MCF 10A (cell line): ENCODE data around the gene FAM234A. TPM values are rescaled to one million over a fixed set of nuclear protein-coding genes. Genes with fewer than 3 reads are reported as not detected.
"Not testable (repeated sequence)": the region's sequence is repeated elsewhere in the genome, so short reads cannot be mapped to it uniquely, and the experiment has no call there.

Experiments used
- BruUV-seq: library from RNA; stranded (reverse); fragments of 400-500 nt; replicated peaks from 2 replicates; lab custom pipeline; 2021; lab: Mats Ljungman, UMichigan
- CTCF ChIA-PET: fragments of 300-600 bp; sonication (Branson Sonifier 250); formaldehyde crosslinking; extraction: SDS; loops from one replicate; lab custom pipeline; 2021; ENCODE audit warnings: antibody characterized with exemption, inconsistent platforms; lab: Yijun Ruan, JAX
- POLR2A ChIA-PET: fragments of 300-600, 350-650 bp; sonication (Branson Sonifier 250); formaldehyde crosslinking; extraction: SDS; loops from one replicate; lab custom pipeline; 2020; ENCODE audit warnings: antibody characterized with exemption, inconsistent platforms; lab: Yijun Ruan, JAX
- DNase-seq: peaks from one replicate; pipeline ENCODE4 v3.0.0-alpha.2; 2018; ENCODE audit not compliant: unreplicated experiment
- H3K27ac Mint-ChIP-seq: one replicate; pipeline ENCODE4 v1.8.0; 2022; ENCODE audit warnings: mild to moderate bottlenecking, low read depth, mixed read lengths; ENCODE audit not compliant: unreplicated experiment
- H3K27me3 Mint-ChIP-seq: one replicate; pipeline ENCODE4 v1.8.0; 2022; ENCODE audit warnings: mixed read lengths; ENCODE audit not compliant: insufficient read depth, unreplicated experiment
- H3K36me3 Mint-ChIP-seq: one replicate; pipeline ENCODE4 v1.8.0; 2022; ENCODE audit warnings: mild to moderate bottlenecking, moderate library complexity, mixed read lengths; ENCODE audit not compliant: insufficient read depth, unreplicated experiment
- H3K4me1 Mint-ChIP-seq: one replicate; pipeline ENCODE4 v1.8.0; 2022; ENCODE audit warnings: mixed read lengths; ENCODE audit not compliant: insufficient read depth, unreplicated experiment
- H3K4me3 Mint-ChIP-seq: one replicate; pipeline ENCODE4 v1.8.0; 2022; ENCODE audit warnings: mild to moderate bottlenecking, moderate library complexity, mixed read lengths; ENCODE audit not compliant: unreplicated experiment
- H3K9me3 Mint-ChIP-seq: one replicate; pipeline ENCODE4 v1.8.0; 2022; ENCODE audit warnings: mixed read lengths; ENCODE audit not compliant: unreplicated experiment
- CTCF ChIP-seq: fragments of 200-600 bp; IDR thresholded peaks from one replicate; pipeline ENCODE4 v1.8.0; 2022; ENCODE audit warnings: antibody characterized with exemption, mild to moderate bottlenecking; ENCODE audit not compliant: unreplicated experiment
- intact Hi-C: fragments of 100-400 bp; cut with micrococcal nuclease; formaldehyde crosslinking; loops from 2 replicates; pipeline ENCODE4 v1.14.1; 2022
- total RNA-seq: library from RNA; stranded (reverse); gene quantifications from 2 replicates; pipeline ENCODE4 v1.2.3, GENCODE V29; 2022

Gene FAM234A
- total RNA-seq, 1 experiment from 2014 or later: 67.3 TPM

GRCh38 chr16:193441-193840 is 41.2 kb upstream of the FAM234A start:
- Mint-ChIP-seq H3K27ac (no peak overlapping the region), H3K4me1 (no peaks in the 10 kb centered on the region), H3K4me3 (no peak overlapping the region), H3K27me3 (no peaks in the 10 kb centered on the region), H3K9me3 (no peaks in the 10 kb centered on the region), H3K36me3 (peaks cover 98% of the 10 kb centered on the region)
- POLR2A ChIA-PET: no interaction called here
- no peak for DNase-seq
- intact Hi-C loops: no loop called here
- no peak for TF ChIP-seq CTCF
- no TSS peak for BruUV-seq
- CTCF ChIA-PET: interaction anchor here (1.4 kb wide), 1 partner anchor 169 kb away, joined by 3 read pairs; no protein-coding TSS in a partner anchor

GRCh38 chr16:194516-194915 is 40.1 kb upstream of the FAM234A start:
- intact Hi-C loops: no loop called here
- POLR2A ChIA-PET: interaction anchor here (1.1 kb wide), 1 partner anchor 32 kb away, joined by 4 read pairs; no protein-coding TSS in a partner anchor
- Mint-ChIP-seq H3K36me3 (peaks cover 98% of the 10 kb centered on the region), H3K4me1 (no peaks in the 10 kb centered on the region), H3K9me3 (no peaks in the 10 kb centered on the region), H3K27ac (no peak overlapping the region), H3K4me3 (no peak overlapping the region), H3K27me3 (no peaks in the 10 kb centered on the region)
- no peak for TF ChIP-seq CTCF
- DNase-seq: no peak
- CTCF ChIA-PET: interaction anchor here (0.6 to 2.0 kb wide), 3 partner anchors 13 to 129 kb away, joined by 3 to 8 read pairs (median 5); no protein-coding TSS in a partner anchor
- BruUV-seq: no TSS peak

DNA sequence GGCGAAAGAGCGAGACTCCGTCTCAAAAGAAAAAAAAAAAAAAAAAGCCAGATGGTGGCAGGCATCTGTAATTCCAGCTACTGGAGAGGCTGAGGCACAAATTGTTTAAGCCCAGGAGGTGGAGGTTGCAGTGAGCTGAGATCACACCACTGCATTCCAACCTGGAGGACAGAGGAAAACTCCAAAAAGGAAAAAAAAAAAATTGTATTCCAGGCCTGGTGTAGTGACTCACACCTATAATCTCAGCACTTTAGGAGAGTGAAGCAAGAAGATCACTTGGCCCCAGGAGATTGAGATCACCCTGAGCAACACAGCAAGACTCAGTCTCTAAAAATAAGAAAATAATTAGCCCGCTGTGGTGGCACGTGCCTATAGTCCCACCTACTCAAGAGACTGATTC is 34.2 kb upstream of the FAM234A start:
- Mint-ChIP-seq H3K9me3 (no peaks in the 10 kb centered on the region), H3K27me3 (no peaks in the 10 kb centered on the region), H3K4me3 (no peak overlapping the region), H3K27ac (no peak overlapping the region), H3K4me1 (no peaks in the 10 kb centered on the region), H3K36me3 (peaks cover 98% of the 10 kb centered on the region)
- ChIA-PET POLR2A (interaction anchor here (1.3 kb wide), 1 partner anchor 19 kb away, joined by 3 read pairs; no protein-coding TSS in a partner anchor), CTCF (interaction anchor here (0.7 kb wide), 1 partner anchor 158 kb away, joined by 3 read pairs; no protein-coding TSS in a partner anchor)
- intact Hi-C loops: loop anchor here (1.0 kb wide), 1 partner anchor 12 kb away; no protein-coding TSS in a partner anchor
- no TSS peak for BruUV-seq
- peak; percentile 63 for DNase-seq
- TF ChIP-seq CTCF: no peak

DNA sequence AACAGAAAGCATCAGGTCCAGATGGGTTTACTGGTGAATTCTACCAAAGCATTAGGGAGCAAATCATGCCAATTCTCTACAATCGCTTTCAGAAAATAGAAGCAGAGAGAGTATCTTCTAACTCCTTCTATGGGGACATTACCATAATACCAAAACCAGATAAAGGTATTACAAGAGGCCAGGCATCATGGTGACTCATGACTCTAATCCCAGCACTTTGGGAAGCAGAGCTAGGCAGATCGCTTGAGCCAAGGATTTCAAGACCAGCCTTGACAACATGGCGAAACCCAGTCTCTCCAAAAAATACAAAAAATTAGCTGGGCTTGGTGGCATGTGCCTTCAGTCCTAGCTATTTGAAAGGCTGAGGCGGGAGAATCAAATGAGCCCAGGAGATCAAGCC is 31.4 kb upstream of the FAM234A start:
- intact Hi-C loops: no loop called here
- no peak for TF ChIP-seq CTCF
- ChIA-PET POLR2A (no interaction called here), CTCF (interaction anchor here (0.5 to 1.2 kb wide), 3 partner anchors 22 to 147 kb away, joined by 3 read pairs; no protein-coding TSS in a partner anchor)
- H3K4me3 Mint-ChIP-seq: no peak overlapping the region
- H3K9me3 Mint-ChIP-seq: no peaks in the 10 kb centered on the region
- H3K27ac Mint-ChIP-seq: no peak overlapping the region
- no peaks in the 10 kb centered on the region for H3K4me1 Mint-ChIP-seq
- BruUV-seq: no TSS peak
- no peaks in the 10 kb centered on the region for H3K27me3 Mint-ChIP-seq
- no peak for DNase-seq
- H3K36me3 Mint-ChIP-seq: peaks cover 98% of the 10 kb centered on the region

DNA sequence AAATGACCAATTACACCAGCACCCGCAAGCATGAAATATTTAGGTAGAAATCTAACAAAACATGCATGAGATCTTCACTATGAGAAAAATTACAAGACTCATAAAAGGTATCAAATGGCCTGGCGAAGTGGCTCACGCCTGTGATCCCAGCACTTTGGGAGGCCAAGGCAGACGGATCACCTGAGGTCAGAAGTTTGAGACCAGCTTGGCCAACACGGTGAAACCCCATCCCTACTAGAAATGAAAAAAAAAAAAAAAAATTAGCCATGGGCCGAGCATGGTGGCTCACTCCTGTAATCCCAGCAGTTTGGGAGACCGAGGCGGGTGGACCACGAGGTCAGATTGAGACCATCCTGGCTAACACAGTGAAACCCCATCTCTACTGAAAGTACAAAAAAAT is 30.6 kb upstream of the FAM234A start:
- CTCF ChIA-PET: interaction anchor here (1.2 kb wide), 1 partner anchor 147 kb away, joined by 3 read pairs; no protein-coding TSS in a partner anchor
- POLR2A ChIA-PET, H3K9me3 Mint-ChIP-seq, H3K27me3 Mint-ChIP-seq, intact Hi-C loops, DNase-seq, H3K4me1 Mint-ChIP-seq, BruUV-seq, H3K4me3 Mint-ChIP-seq, H3K27ac Mint-ChIP-seq: not testable (repeated sequence)
- H3K36me3 Mint-ChIP-seq: peaks cover 98% of the 10 kb centered on the region

DNA sequence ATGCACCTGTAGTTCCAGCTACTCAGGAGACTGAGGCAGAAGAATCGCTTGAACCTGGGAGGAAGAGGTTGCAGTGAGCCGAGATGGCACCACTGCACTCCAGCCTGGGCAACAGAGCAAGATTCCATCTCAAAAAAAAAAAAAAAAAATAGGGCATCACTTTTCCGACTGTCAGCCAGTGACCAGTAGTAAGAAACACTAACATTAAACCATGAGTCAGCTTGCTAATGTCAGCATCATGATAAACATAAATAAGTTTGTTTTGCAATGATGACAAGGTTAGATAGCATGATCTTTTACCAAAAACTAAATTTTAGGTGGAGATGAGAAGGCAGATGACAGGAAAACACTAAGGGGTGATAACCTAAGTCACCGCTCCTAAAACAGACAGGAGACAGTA is 25.3 kb upstream of the FAM234A start:
- DNase-seq, H3K27ac Mint-ChIP-seq, H3K4me3 Mint-ChIP-seq, intact Hi-C loops, H3K27me3 Mint-ChIP-seq, H3K4me1 Mint-ChIP-seq, BruUV-seq, H3K9me3 Mint-ChIP-seq: not testable (repeated sequence)
- POLR2A ChIA-PET: interaction anchor here (0.6 to 2.4 kb wide), 4 partner anchors 16 to 44 kb away, joined by 4 to 7 read pairs (median 4); partner anchors contain the start of gene LUC7L
- CTCF ChIA-PET: interaction anchor here (0.6 to 1.3 kb wide), 4 partner anchors 8 to 153 kb away, joined by 3 to 4 read pairs (median 3); no protein-coding TSS in a partner anchor
- H3K36me3 Mint-ChIP-seq: peaks cover 92% of the 10 kb centered on the region
